ENCODE results near the gene GPATCH8. TPM values are rescaled to one million over a fixed set of nuclear protein-coding genes. Genes with fewer than 3 reads are reported as not detected.

GPATCH8 gene
- total and polyA plus RNA-seq, 9 of the 15 experiments (the other 6 are each of a cell fraction or from before 2014, with no cell fraction given) = 10.6 to 29.6 (median 13.2) TPM

DNA sequence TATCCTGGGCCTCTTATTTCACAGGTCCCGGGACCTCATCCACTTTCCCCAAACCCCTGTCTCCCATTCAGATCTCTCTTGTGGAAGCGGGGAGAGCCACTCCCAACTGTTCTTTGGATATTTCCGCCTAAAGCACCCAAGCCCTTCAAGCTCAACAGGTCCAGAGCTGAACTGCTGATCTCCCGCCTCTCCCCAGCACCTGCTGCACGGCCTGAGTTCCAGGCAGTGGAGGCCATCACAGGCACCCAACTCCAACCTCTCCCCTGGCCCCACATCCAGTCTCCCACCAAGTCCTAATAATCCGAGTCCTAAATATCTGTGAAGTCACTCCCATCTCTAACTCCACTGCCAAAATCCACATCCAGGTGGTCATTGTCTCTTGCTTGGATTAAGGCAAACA is 120.3 kb downstream of the GPATCH8 start:
- intact Hi-C loops (cut with micrococcal nuclease) (no loop called here), in situ Hi-C loops (cut with MboI) (no loop called here)
- Histone ChIP-seq H3K27ac (ENCODE audit: extremely low read depth, low read depth, low read length) (no peak overlapping the region), H3K4me3 (no peak overlapping the region), H3K79me2 (ENCODE audit: control insufficient read depth, insufficient read depth, low read length) (peaks cover 7% of the 10 kb centered on the region; the same call in 2 of the 3 replicates), H3K9me3 (replicated peaks; ENCODE audit: control insufficient read depth, insufficient read depth, low read depth, low read length) (no peaks in the 10 kb centered on the region), H3K4me1 (replicated peaks in 1 of 2; ENCODE audit: control insufficient read depth in 2 of 2, insufficient read depth in 2 of 2, low read length in 2 of 2) (peaks cover 13 to 37% of the 10 kb centered on the region in 2 experiments), H3K27me3 (ENCODE audit: control insufficient read depth in 2 of 2, insufficient read depth in 2 of 2, low read length in 2 of 2) (no peaks in the 10 kb centered on the region; a peak in 1 of 5 replicates), H3K9me1 (ENCODE audit: control insufficient read depth, insufficient read depth, low read length) (no peaks in the 10 kb centered on the region), H4K20me1 (replicated peaks; ENCODE audit: control insufficient read depth, insufficient read depth, low read length) (no peaks in the 10 kb centered on the region), H3K36me3 (ENCODE audit: control insufficient read depth, insufficient read depth, low read length) (no peaks in the 10 kb centered on the region), H3K9ac (ENCODE audit: insufficient read depth in 1 of 2, low read depth in 2 of 2, low read length in 2 of 2) (no peak overlapping the region), H2AFZ (ENCODE audit: low read depth, low read length) (no peak overlapping the region), H3K4me2 (ENCODE audit: insufficient read depth, low read length) (no peak overlapping the region)
- ChIA-PET POLR2A (interaction anchor here (1.0 kb wide), 1 partner anchor 13 kb away, joined by 3 read pairs; no protein-coding TSS in a partner anchor), CTCF (ENCODE audit: low intra/inter-chr PET ratio) (no interaction called here)
- WGBS (ENCODE audit: insufficient coverage, low coverage, missing lambda C conversion rate) = 44% methylated on average over 6 of the region's 6 CpGs
- TF ChIP-seq, protein P1, sequence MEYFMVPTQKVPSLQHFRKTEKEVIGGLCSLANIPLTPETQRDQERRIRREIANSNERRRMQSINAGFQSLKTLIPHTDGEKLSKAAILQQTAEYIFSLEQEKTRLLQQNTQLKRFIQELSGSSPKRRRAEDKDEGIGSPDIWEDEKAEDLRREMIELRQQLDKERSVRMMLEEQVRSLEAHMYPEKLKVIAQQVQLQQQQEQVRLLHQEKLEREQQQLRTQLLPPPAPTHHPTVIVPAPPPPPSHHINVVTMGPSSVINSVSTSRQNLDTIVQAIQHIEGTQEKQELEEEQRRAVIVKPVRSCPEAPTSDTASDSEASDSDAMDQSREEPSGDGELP (CRISPR knock-in tag; IDR thresholded peaks at IDR 0.05; ENCODE audit: borderline replicate concordance) = no peak
- TF ChIP-seq KAT7 (CRISPR knock-in tag; IDR thresholded peaks at IDR 0.05; ENCODE audit: borderline replicate concordance) (no peak), SP1 (CRISPR knock-in tag; IDR thresholded peaks at IDR 0.05) (no peak), POLR2B (IDR thresholded peaks at IDR 0.05; ENCODE audit: low read depth, partially characterized antibody) (no peak), ZNF785 (CRISPR knock-in tag; IDR thresholded peaks at IDR 0.05) (no peak), ELF2 (CRISPR knock-in tag; IDR thresholded peaks at IDR 0.05) (no peak)
- TF ChIP-seq, protein P2, sequence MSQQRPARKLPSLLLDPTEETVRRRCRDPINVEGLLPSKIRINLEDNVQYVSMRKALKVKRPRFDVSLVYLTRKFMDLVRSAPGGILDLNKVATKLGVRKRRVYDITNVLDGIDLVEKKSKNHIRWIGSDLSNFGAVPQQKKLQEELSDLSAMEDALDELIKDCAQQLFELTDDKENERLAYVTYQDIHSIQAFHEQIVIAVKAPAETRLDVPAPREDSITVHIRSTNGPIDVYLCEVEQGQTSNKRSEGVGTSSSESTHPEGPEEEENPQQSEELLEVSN (IDR thresholded peaks at IDR 0.05; ENCODE audit: borderline replicate concordance in 1 of 2, extremely low read depth in 1 of 2, insufficient read depth in 1 of 2, insufficient read length in 1 of 2, low read depth in 1 of 2, low read length in 1 of 2, poor library complexity in 1 of 2, severe bottlenecking in 1 of 2) = no peak
- ATAC-seq = no peak
- no peak for FAIRE-seq
- DNase-seq (ENCODE audit: extremely low read depth in 1 of 4, low spot score in 3 of 4) = no peak
- BruUV-seq (replicated peaks) = no TSS peak

Data from K562 (cell line).